ENCODE measurements around the gene BMPER. TPM values are rescaled to one million over a fixed set of nuclear protein-coding genes. Genes with fewer than 3 reads are reported as not detected.

BMPER gene
- total RNA-seq, 1 donor, result 11.2 TPM

DNA sequence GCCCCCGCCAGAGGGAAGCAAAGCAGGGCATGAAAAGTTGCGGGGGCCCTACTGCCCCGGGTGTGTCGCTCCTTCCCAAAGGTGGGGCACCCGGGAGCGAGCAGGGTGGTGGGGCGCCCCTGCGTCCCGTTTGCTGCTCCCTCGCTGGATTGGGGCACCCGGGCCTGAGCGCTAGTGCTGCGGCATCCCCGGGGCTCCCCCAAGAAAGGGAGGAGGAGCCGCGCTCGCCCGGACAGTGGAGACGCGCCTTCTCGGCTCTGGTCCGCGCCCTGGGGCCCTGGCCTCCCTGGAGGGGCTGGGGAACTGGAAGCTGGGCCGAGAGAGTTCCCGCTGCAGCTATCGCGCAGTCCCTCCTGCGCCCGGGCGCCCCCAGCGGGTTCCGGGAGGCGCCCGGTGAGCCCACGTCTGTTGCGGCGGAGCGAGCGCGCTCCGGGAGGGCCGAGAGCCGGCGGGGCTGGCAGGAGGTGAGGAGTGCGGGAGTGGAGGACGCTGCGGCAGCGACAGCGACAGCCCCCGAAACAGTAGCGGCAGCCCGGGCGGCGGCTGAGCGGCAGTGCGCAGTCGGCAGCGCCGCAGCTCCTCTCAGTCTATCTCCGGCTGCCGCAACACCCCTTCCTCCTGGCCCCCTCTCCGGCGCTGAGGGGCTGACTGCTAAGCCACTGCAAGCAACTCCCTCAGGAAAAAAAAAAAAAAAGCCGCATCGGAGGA lies 504 bp upstream of the BMPER start:
- Histone ChIP-seq H3K4me3 (ENCODE audit: insufficient read depth, low read length) (peak overlapping the region; percentile 82), H3K27ac (ENCODE audit: low read depth, low read length) (peak overlapping the region; percentile 79), H3K4me1 (ENCODE audit: insufficient read depth, low read length) (peaks cover 42% of the 10 kb centered on the region), H3K36me3 (ENCODE audit: insufficient read depth, low read length) (no peaks in the 10 kb centered on the region), H2AFZ (ENCODE audit: low read length) (peak overlapping the region; percentile 86), H3K27me3 (ENCODE audit: insufficient read depth, low read length) (no peaks in the 10 kb centered on the region), H4K20me1 (ENCODE audit: insufficient read depth, low read length) (no peaks in the 10 kb centered on the region), H3K79me2 (ENCODE audit: insufficient read depth, low read length) (peaks cover 16% of the 10 kb centered on the region), H3K9me3 (ENCODE audit: low read depth, low read length) (no peaks in the 10 kb centered on the region), H3K4me2 (ENCODE audit: insufficient read depth, low read length) (peak overlapping the region; percentile 99)
- TF ChIP-seq, protein P1, sequence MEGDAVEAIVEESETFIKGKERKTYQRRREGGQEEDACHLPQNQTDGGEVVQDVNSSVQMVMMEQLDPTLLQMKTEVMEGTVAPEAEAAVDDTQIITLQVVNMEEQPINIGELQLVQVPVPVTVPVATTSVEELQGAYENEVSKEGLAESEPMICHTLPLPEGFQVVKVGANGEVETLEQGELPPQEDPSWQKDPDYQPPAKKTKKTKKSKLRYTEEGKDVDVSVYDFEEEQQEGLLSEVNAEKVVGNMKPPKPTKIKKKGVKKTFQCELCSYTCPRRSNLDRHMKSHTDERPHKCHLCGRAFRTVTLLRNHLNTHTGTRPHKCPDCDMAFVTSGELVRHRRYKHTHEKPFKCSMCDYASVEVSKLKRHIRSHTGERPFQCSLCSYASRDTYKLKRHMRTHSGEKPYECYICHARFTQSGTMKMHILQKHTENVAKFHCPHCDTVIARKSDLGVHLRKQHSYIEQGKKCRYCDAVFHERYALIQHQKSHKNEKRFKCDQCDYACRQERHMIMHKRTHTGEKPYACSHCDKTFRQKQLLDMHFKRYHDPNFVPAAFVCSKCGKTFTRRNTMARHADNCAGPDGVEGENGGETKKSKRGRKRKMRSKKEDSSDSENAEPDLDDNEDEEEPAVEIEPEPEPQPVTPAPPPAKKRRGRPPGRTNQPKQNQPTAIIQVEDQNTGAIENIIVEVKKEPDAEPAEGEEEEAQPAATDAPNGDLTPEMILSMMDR (IDR thresholded peaks at IDR 0.05; ENCODE audit: extremely low read depth, low read depth, low read length), result no peak
- peak; percentile 87 for DNase-seq (ENCODE audit: insufficient read length, low spot score, missing footprints)

- Histone ChIP-seq H3K4me3 (ENCODE audit: insufficient read depth, low read length) (peak overlapping the region; percentile 82), H3K27me3 (ENCODE audit: insufficient read depth, low read length) (no peaks in the 10 kb centered on the region), H3K36me3 (ENCODE audit: insufficient read depth, low read length) (peaks cover 12% of the 10 kb centered on the region), H2AFZ (ENCODE audit: low read length) (no peak overlapping the region), H3K79me2 (ENCODE audit: insufficient read depth, low read length) (peaks cover 19% of the 10 kb centered on the region), H4K20me1 (ENCODE audit: insufficient read depth, low read length) (no peaks in the 10 kb centered on the region), H3K4me1 (ENCODE audit: insufficient read depth, low read length) (peaks cover 37% of the 10 kb centered on the region), H3K27ac (ENCODE audit: low read depth, low read length) (peak overlapping the region; percentile 2), H3K4me2 (ENCODE audit: insufficient read depth, low read length) (peak overlapping the region; percentile 80), H3K9me3 (ENCODE audit: low read depth, low read length) (no peaks in the 10 kb centered on the region)
- TF ChIP-seq, protein P1 (IDR thresholded peaks at IDR 0.05; ENCODE audit: extremely low read depth, low read depth, low read length), result no peak
- DNase-seq (ENCODE audit: insufficient read length, low spot score, missing footprints), result no peak
Measured at GRCh38 chr7:33906697-33907096, 1.4 kb downstream of the BMPER start.

GRCh38 chr7:33907625-33908024 lies 2.3 kb downstream of the BMPER start:
- Histone ChIP-seq H4K20me1 (ENCODE audit: insufficient read depth, low read length) (no peaks in the 10 kb centered on the region), H3K36me3 (ENCODE audit: insufficient read depth, low read length) (peaks cover 20% of the 10 kb centered on the region), H3K27me3 (ENCODE audit: insufficient read depth, low read length) (no peaks in the 10 kb centered on the region), H3K4me3 (ENCODE audit: insufficient read depth, low read length) (peak overlapping the region; percentile 82), H3K4me2 (ENCODE audit: insufficient read depth, low read length) (peak overlapping the region; percentile 80), H3K4me1 (ENCODE audit: insufficient read depth, low read length) (peaks cover 37% of the 10 kb centered on the region), H3K9me3 (ENCODE audit: low read depth, low read length) (no peaks in the 10 kb centered on the region), H3K27ac (ENCODE audit: low read depth, low read length) (peak overlapping the region; percentile 25), H3K79me2 (ENCODE audit: insufficient read depth, low read length) (peaks cover 21% of the 10 kb centered on the region), H2AFZ (ENCODE audit: low read length) (no peak overlapping the region)
- DNase-seq (ENCODE audit: insufficient read length, low spot score, missing footprints), result no peak
- TF ChIP-seq, protein P1 (IDR thresholded peaks at IDR 0.05; ENCODE audit: extremely low read depth, low read depth, low read length), result no peak

- Histone ChIP-seq H3K27me3 (ENCODE audit: insufficient read depth, low read length) (no peaks in the 10 kb centered on the region), H3K79me2 (ENCODE audit: insufficient read depth, low read length) (peaks cover 21% of the 10 kb centered on the region), H2AFZ (ENCODE audit: low read length) (no peak overlapping the region), H3K36me3 (ENCODE audit: insufficient read depth, low read length) (peaks cover 31% of the 10 kb centered on the region), H3K27ac (ENCODE audit: low read depth, low read length) (peak overlapping the region; percentile 90), H4K20me1 (ENCODE audit: insufficient read depth, low read length) (no peaks in the 10 kb centered on the region), H3K9me3 (ENCODE audit: low read depth, low read length) (no peaks in the 10 kb centered on the region), H3K4me3 (ENCODE audit: insufficient read depth, low read length) (no peak overlapping the region), H3K4me1 (ENCODE audit: insufficient read depth, low read length) (peaks cover 32% of the 10 kb centered on the region), H3K4me2 (ENCODE audit: insufficient read depth, low read length) (peak overlapping the region; percentile 49)
- TF ChIP-seq, protein P1 (IDR thresholded peaks at IDR 0.05; ENCODE audit: extremely low read depth, low read depth, low read length), result peak; percentile 20
- DNase-seq (ENCODE audit: insufficient read length, low spot score, missing footprints), result peak; percentile 72
Measured at GRCh38 chr7:33909318-33909717, 4.0 kb downstream of the BMPER start.

Data from osteoblast (primary cell).